CD4-positive, alpha-beta T cell treated with Interleukin-15 for 1 hour (primary cell): Measurements from ENCODE around the gene DOCK6.
A peak's percentile ranks its signal among the peaks of the same experiment; 100 is the strongest.

ENCODE experiments used
- DNase-seq: peaks from one replicate; pipeline ENCODE4 v3.0.0-alpha.2; 2020

Gene DOCK6

DNA sequence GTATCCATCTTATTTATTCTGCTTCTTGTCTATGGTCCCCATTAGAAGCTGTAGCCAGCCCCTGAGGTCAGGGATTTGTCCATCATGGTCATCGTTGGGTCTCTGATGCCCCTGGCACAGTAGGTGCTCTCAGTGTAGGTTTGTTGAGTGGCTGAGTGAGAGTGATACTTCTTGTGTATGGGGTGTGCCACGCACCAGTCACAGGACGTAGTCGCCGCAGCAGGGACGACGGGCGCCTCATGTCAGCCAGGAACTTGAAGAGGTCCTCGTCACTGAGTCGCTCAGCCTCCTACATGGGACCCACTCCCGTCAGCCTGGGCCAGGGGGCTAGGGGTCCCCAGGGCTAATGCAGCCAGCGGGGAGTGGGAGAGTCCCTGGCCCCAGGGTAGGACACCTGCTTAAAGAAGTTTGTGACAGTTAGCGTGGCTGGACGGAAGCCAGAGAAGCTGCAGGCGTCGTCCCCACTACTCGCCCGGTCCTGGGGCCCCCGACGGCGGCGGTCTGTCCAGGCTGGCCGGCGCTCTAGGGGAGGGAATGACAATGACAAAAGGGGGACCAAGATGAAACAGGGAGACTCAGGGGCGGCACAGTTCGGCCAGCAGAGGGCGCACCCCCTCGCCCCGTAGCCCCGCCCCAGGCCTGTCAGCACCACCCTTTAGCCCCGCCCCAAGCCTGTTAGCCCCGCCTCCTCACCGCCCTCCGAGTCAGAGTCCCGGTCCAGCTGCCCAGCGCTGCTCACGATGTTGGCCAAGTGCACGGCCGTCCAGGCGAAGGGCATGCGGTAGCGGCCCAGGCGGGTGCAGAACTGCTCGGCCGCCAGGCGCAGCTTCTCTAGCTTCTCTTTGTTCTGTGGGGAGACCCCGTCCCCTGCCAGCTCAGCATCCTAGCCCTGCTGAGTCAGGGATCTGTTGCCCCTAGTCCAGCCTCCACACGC lies 19.2 kb downstream of the DOCK6 start:
- peak; percentile 81 for DNase-seq

DNA sequence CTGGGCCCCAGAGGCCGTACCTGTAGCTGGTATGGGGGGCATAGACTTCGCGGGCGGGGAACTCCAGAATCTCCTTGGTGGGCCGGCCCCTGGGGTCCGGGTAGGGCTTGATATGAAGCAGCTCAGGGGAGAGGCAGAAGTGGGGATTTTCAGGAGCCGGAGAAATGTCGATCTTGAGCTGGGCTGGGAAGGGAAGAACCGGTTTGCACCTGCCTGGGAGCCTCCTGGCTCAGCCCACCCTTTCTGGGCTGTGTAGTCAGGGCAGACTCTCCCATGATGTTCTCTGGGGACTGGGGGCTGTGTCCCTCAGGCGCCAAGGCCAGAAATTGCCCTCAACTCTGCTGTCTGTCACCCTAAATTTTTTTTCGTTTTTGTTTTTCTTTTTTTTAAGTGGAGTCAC lies 20.3 kb downstream of the DOCK6 start:
- DNase-seq: no peak

- DNase-seq: no peak
Observed at GRCh38 chr19:11240008-11240444, 22.3 kb downstream of the DOCK6 start.

DNA sequence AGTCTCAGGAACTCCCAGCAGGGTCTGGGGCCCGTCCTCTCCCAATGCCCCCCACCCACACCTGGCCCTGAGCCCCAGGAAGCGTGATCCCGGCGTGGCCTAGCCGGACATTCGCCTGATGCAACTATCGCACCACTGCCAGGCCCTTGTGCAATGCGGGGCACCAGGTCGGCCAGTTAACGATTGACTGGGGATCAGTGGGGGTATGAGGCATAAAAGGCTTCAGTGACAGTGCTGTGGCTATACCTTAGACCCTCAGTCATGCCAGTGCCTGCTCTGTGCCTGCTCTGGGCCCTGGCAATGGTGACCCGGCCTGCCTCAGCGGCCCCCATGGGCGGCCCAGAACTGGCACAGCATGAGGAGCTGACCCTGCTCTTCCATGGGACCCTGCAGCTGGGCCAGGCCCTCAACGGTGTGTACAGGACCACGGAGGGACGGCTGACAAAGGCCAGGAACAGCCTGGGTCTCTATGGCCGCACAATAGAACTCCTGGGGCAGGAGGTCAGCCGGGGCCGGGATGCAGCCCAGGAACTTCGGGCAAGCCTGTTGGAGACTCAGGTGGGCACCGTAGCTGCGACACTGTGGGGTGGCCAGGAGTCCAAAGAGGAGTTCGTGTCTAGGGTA lies 22.8 kb downstream of the DOCK6 start, which contains the start of gene ANGPTL8:
Gene ANGPTL8, plus strand, starts transcription at position 243 of the 624 bp plus-strand sequence. Its CDS starts 19 bp downstream, at position 262.
- no peak for DNase-seq

DNA sequence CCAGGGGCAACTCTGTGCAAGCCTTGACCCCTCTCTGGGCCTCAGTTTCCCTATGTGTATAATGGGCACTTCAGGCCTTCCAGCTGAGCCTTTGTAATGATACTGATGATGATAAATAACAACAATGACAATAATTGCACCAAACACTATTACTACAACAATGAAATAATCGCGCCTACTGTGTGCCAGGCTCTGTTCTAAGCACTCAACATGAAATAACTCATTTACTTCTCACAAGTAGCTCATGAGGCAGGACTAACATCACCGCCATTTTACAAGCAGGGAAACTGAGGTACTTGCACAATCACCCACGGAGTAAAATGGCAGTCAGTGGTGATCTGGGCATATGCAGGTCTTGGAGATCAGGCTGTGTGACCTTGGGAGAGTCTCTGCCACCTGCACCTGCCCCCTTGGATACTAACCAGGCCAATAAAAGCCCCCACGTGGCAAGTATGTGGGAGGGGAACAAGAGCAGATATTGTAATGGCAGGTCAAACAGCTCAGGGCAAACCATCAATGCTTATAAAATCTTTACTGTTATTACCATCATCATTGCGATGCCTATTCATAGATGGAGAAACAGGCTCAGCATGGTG lies 23.4 kb downstream of the DOCK6 start:
- no peak for DNase-seq

- no peak for DNase-seq
Observed at GRCh38 chr19:11238041-11238440, 24.3 kb downstream of the DOCK6 start.

- DNase-seq: no peak
Observed at GRCh38 chr19:11237321-11237720, 25.0 kb downstream of the DOCK6 start.

DNA sequence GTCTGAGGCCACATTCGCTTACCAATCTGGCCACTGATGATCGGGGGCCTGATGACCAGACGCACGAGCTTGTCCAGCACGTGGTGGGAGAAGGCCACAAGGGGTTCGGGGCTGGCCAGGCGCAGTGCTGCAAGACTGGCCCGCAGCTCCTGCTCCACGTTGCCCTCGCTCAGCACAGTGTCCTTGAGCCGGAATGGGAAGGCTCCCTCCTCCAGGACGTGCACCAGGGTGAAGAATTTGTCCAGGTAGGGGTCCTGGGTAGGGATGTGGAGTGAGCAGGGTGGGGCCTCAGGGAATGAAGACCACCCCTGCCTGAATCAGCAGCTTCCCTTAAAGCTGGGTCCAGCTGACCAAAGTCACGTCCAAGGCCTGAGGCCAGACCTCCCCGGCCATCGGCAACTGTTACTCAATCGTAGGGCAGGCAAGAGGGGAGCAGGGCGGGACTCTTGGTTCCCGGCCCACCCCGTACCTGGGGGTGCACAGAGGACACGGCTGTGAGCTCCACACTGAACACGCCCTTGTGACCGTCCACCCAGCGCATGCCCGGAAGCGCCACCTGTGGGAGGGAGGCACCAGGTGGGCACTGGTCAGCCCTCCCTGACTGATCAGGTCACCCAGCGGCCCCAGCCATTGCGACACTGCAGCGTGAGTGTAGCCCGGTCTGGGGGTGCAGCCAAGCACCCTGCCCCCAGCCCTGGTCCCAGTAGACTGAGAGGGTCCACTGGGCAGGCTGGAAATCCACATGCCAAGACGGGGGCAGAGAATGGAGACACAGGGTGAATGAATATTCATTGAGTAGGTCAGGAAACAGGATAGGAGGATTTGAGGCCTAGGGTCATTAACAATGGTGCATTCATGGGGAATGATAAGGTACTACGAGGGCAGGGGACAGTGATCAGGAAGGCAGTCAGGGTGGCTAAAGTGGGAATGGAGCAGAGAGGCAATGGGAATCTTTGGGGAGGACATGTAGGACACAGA lies 25.7 kb downstream of the DOCK6 start:
- DNase-seq: no peak

DNA sequence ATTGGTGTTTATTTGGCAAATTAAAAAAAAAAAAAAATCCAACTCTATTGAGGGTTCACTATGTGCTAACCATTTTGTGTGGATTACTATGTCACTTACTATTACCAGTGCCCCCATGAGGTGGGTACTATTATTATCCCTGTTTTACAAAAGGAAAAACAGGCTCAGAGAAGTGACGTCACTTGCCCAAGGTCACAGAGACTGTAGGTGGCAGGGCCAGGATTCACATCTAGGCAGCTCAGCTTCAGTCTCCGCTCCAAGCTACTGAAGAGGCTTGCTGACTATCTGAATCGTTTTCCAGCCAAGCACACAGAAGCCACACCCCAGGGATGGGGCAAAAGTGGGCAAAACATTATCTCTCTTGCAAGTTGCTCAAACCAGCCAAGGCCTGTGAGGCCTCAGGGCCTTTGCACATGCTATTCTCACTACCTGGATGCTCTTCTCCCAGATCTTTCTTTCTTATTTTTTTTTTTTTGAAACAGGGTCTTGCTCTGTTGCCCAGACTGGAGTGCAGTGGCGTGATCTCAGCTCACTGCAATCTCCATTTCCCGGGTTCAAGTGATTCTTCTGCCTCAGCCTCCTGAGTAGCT lies 27.7 kb downstream of the DOCK6 start:
- DNase-seq: no peak

DNA sequence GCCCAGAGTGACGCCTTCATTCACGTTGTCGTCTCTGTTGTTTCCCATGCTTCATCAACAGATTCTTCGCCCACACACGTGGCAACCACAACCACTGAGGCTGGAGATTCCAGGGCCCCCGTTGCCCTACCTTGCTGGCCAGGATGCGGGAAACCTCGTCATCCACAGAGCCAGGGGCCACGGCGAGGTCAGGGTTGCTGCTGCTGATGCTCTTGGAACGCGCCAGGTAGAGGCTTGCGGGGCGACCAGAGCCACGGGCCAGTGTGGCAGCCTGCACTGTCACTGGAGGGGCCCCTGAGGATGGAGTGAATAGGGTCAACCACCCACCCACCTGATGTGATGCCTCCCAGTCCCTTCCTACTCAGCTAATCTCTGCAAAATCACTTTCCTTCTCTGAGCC lies 29.3 kb downstream of the DOCK6 start:
- DNase-seq: no peak

DNA sequence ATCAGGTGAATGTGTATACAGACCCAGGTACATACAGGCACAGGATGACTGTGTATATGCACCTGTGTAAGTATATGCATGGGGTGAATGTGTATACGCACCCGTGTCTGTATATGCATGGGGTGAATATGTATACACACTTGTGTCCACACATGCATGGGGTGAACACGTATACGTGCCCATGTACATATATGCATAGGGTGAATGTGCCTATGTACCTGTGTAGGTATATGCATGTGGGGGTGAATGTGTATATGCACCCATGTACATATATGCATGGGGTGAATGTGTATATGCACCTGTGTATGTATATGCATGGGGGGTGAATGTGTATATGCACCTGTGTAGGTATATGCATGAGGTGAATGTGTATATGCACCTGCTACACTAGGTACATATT lies 29.8 kb downstream of the DOCK6 start:
- no peak for DNase-seq

DNA sequence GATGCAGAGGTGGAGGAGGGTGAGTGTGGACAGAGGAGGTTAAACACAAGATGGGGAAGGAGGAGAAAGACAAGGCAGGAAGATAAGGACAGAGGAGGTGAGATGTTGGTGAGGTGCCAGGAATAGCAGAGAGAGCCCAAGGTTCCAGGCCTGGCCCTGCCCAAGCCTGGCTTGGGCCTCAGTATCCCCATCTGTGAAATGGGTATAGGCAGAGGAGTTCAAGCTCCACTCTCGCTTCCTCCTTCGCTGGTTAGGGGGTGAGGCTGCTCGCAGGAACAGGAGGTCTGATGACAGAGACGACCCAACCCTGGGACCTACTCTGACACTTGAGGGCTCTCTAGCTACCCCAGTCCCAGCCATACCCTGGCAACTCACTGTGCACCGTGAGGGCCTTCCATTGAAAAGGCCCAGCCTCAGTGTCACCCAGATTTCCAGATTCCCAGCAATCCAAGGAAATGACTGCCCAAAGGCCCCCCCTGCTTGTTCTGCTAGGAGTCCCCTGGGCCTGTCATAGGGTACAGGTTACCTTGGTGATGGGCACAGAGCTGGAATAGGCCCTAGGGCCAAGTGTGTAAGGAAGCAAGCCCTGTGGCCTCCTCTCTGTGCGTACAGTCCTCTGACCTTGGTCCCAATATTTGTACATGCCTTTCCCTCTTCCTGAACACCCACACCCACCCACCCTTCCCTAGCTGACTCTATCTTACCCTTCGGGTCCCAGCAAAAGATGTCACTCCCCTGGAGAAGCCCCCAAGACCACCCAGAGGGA lies 31.5 kb downstream of the DOCK6 start:
- DNase-seq: no peak

- DNase-seq: no peak
Observed at GRCh38 chr19:11227195-11227886, 35.0 kb downstream of the DOCK6 start.

- no peak for DNase-seq
Observed at GRCh38 chr19:11226716-11227166, 35.6 kb downstream of the DOCK6 start.

- DNase-seq: no peak
Observed at GRCh38 chr19:11225815-11226214, 36.5 kb downstream of the DOCK6 start.

- no peak for DNase-seq
Observed at GRCh38 chr19:11225172-11225571, 37.2 kb downstream of the DOCK6 start.

DNA sequence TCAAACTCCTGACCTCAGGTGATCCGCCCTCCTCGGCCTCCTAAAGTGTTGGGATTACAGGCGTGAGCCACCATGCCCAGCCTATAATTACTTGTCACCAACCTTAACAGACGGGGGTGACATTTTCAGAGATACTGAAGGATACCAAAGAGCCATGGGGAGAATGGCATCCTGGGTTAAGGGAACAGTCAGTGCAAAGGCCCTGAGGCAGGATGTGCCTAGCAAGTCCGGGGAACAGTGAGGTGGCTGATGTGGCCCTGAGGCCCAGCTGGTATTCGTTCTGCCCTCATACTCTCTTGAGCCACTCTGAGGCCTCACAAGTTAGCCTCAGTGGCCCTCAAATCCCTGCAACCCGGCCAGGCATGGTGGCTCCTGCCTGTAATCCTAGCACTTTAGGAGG lies 37.9 kb downstream of the DOCK6 start:
- no peak for DNase-seq

GRCh38 chr19:11223200-11223599 lies 39.1 kb downstream of the DOCK6 start:
- no peak for DNase-seq

DNA sequence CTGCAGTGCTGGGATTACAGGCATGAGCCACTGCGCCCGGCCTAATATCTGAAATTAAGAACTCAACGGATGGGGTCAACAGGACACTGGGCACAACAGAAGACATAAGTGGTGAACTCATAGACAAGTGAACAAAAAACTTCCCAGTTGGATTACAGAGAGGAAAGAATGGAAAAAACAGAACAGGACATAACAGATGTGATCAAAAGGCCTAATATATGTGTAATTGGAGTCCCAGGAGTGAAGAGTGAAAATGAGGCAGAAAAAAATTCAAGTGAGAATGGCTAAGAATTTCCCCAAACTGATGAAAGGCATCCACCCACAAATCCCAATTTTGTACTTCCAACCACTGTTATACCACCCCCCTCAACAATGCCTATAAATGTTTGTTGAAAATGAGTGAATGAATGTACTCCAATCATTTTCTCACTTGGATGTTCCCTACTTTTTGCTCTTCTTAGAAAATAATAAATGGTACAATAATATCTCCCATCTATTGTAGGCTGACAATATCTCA lies 41.2 kb downstream of the DOCK6 start:
- DNase-seq: no peak

- DNase-seq: no peak
Observed at GRCh38 chr19:11214387-11214786, 47.9 kb downstream of the DOCK6 start.

- no peak for DNase-seq
Observed at GRCh38 chr19:11210656-11210928, 51.7 kb downstream of the DOCK6 start.
